ENCODE data around the gene PLCB3.

The PLCB3 gene

DNA sequence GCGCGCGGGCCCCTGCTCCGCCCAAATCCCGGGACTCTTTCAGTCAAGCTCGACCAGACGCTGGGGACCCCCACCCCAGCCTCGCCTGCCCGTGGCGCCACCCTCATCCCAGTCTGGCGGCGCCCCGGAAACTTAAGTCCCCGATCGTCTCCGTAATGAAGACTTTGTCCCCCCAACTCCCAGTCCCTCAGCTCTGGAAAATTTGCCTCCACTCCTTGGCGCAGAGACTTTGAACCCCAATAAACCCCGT is 348 bp downstream of the PLCB3 start:
- no peak for DNase-seq

- no peak for DNase-seq
Observed at GRCh38 chr11:64252003-64252872, 908 bp downstream of the PLCB3 start.

DNA sequence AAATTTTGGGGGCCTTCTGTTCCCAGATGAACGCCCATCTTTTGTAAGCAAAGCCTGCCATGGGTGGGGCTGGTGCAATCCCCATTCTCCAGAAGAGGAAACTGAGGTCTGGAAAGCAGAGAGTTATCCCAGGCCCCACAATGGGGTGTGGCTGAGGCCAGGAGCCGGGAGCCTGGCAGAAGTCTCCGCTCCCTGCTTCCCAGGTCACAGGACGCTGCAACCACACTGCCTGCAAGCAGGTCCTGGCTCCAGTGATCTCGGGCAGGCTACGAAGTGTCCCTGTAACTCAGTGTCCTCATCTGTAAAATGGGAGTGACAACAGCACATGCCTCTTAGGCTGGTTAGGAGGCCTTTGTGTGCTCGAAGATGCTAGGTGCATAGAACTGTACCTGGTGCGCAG is 1.7 kb downstream of the PLCB3 start:
- no peak for DNase-seq

GRCh38 chr11:64253481-64253880 is 2.2 kb downstream of the PLCB3 start:
- no peak for DNase-seq

DNA sequence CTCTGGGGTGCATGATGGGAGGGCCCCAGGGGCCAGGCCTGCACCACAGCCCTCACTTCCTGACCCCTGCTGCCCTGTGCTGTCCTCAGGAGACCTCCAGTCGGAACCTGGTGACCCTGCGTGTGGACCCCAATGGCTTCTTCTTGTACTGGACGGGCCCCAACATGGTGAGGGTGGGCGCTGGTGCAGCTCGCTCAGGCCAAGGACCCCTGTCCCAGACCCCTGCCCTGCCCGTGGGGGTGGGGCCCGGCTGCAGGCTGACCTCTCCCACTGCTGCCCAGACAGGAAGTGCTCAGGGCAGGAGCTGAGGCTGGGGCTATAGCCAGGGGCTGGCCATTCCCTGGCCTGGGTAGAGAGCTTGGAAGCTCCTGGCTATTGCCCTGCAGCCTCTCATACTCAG is 3.0 kb downstream of the PLCB3 start:
- DNase-seq: no peak

DNA sequence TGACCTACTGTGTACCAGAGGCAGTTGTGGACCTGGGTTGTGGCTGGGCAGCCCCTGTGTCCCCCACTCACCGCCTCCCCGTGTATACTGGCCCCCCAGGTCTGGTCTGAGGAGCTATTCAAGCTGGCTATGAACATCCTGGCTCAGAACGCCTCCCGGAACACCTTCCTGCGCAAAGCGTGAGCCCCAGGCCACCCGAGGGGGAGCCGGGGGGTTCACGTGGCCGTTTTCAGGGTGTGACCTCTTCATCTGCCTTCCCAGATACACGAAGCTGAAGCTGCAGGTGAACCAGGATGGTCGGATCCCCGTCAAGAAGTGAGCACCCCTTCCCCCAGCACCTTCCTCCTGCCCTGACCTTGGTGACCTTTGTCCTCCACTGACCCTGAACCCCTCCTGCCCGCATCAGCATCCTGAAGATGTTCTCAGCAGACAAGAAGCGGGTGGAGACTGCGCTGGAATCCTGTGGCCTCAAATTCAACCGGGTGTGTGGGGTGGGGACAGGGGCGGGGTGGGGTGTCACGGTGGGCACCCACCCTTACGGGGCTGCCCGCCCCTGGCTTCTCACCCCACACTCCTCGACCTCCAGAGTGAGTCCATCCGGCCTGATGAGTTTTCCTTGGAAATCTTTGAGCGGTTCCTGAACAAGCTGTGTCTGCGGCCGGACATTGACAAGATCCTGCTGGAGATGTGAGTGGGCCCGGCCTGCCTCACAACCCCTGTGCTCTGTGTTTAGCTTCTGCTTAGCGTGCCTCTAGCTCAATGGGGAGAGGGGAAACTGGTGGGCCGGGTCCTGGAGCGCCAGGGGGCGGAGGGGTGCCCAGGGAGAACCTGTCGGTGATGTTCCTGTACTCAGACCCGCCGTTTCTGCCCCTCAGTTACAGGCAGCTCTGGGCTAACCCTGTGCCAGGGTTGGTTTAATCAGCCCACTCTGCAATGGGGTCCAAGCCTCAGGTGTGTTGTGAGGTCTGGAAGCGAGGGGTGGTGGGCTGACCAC is 4.1 kb downstream of the PLCB3 start:
- DNase-seq: no peak

GRCh38 chr11:64256300-64256699 is 5.0 kb downstream of the PLCB3 start:
- DNase-seq: no peak

GRCh38 chr11:64258356-64258755 is 7.0 kb downstream of the PLCB3 start:
- DNase-seq: no peak

DNA sequence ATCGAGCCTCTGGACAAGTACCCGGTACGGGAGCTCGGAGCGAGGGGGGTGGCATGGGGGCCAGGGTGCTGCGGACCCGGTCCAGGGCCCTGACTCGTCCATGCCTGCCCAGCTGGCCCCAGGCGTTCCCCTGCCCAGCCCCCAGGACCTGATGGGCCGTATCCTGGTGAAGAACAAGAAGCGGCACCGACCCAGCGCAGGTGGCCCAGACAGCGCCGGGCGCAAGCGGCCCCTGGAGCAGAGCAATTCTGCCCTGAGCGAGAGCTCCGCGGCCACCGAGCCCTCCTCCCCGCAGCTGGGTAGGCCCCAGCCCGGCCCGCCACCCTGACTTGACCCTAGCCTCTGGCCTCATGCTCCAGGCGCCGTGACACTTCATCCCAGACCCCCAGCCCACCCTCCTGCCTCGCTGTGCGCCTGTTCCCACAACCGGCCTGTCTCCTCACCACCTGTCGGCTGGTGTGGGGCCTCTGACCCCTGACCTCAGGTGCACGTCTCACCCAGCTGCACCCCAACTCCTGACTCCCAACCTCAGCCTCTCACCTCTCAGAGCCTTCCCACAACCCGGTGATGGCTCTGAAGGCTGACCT is 7.7 kb downstream of the PLCB3 start:
- no peak for DNase-seq

- DNase-seq: no peak
Observed at GRCh38 chr11:64259533-64260067, 8.3 kb downstream of the PLCB3 start.

GRCh38 chr11:64260147-64260708 is 8.9 kb downstream of the PLCB3 start:
- no peak for DNase-seq

- DNase-seq: no peak
Observed at GRCh38 chr11:64261556-64262080, 10.3 kb downstream of the PLCB3 start.

DNA sequence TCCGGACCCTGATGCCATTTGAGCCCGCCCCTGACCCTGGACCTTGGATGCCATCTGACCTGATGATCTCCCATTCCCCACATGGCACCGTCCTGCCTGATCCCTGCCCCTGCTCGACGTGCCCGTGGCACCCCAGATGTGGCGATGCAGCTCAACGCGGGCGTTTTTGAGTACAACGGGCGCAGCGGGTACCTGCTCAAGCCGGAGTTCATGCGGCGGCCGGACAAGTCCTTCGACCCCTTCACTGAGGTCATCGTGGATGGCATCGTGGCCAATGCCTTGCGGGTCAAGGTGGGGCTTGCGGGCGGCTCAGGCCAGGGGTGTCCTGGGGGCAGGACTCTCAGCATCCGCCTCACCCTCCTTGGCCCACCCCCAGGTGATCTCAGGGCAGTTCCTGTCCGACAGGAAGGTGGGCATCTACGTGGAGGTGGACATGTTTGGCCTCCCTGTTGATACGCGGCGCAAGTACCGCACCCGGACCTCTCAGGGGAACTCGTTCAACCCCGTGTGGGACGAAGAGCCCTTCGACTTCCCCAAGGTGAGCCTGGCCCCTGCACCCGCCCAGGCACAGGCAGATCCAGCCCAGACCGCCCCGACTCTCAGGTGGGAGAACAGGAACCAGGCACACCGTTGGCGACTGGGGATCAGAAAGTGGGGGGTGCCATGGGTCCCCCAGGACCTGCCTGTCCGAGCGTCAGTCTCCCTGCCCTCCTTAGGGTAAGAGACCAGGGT is 11.1 kb downstream of the PLCB3 start:
- no peak for DNase-seq

DNA sequence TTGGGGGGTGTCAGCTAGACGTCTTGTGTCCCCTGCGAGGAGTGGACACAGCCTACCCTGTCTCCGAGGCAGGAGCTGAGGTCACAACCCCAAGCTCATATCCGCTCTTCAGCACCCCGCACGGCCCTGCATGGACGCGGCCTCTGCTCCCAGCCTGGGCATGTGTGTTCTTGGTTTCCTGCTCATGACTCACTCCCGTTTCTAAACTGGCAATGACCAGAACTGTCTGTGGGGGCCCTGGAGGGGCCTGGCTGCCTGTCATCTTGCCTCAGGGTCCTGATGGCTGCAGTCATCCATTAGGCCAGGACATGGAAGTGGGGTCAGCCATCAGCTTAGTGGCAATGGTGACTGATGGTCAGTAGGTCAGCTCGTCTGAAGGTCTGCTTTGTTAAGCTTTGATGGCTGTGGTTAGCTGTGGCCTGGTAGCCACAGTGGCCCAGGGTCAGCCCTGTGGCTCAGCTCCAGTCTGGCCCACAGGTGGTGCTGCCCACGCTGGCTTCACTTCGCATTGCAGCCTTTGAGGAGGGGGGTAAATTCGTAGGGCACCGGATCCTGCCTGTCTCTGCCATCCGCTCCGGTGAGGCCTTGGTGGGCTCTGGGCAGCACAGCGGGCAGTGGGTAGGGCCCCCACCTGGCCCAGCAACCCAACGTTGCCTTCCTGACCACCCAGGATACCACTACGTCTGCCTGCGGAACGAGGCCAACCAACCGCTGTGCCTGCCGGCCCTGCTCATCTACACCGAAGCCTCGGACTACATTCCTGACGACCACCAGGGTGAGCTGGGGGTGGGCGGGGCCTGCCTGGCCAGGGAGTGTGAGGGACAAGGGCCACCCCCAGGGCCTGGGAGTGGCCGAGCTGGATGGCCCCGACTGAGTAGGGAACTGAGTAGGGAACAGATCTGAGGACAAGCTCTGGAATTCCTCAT is 12.0 kb downstream of the PLCB3 start:
- DNase-seq: no peak

- DNase-seq: no peak
Observed at GRCh38 chr11:64263947-64264317, 12.6 kb downstream of the PLCB3 start.

GRCh38 chr11:64264371-64264852 is 13.1 kb downstream of the PLCB3 start:
- DNase-seq: no peak

DNA sequence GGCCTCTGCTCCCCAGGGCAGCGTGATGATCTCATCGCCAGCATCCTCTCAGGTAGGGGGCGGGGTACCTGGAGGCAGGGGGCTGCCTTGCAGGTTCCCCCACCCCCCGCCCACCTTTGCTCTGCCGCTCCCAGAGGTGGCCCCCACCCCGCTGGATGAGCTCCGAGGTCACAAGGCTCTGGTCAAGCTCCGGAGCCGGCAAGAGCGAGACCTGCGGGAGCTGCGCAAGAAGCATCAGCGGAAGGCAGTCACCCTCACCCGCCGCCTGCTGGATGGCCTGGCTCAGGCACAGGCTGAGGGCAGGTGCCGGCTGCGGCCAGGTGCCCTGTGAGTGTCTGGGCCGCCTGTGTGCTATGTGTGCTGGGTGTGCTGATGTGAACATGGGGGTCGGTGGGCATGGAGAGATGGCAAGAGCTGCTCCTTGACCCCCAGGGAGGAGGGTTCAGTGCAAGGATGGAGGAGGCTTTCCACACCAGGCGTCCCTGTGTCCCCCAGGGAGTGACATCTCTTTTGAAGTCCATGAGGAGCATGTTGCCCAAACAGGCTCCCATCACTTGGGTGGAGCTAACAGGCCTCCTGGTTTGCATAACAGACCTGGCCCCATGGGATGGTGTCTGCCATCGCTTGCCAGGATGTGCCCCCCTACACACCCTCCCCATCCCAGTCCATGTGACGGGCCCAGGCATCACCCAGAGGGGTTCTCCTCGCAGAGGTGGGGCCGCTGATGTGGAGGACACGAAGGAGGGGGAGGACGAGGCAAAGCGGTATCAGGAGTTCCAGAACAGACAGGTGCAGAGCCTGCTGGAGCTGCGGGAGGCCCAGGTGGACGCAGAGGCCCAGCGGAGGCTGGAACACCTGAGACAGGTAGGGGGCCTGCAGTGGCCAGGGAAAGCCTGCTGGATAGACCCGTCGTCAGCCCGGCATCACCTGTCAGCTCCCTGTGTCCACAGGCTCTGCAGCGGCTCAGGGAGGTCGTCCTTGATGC is 14.1 kb downstream of the PLCB3 start:
- DNase-seq: no peak

GRCh38 chr11:64266339-64266738 is 15.0 kb downstream of the PLCB3 start:
- DNase-seq: no peak

DNA sequence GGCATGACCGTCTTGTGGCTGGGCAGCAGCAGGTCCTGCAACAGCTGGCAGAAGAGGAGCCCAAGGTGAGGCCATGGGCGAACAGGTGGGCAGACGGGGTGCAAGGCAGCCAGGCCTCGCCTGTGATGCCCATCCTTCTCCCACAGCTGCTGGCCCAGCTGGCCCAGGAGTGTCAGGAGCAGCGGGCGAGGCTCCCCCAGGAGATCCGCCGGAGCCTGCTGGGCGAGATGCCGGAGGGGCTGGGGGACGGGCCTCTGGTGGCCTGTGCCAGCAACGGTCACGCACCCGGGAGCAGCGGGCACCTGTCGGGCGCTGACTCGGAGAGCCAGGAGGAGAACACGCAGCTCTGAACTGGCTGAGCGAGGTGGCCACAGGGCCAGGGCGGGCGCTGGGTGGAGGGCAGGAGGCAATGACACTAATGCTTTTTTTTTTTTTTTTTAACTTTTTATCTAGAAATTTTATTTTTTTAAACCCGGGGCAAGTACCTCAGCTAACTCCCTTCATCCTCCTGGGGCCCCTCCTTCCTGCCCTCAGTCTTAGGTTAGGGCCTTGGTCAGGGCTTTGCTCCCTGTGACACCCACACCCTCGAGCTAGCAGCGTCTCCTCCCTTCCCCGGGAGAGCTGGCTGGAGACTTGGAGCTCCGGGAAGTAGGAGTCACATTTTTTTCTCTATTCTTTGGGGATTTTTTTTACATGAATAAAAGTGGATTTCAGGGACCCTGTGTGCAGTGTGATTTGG is 16.0 kb downstream of the PLCB3 start:
- no peak for DNase-seq
